ENCODE data around the gene CDC16. TPM values are rescaled to one million over a fixed set of nuclear protein-coding genes. Genes with fewer than 3 reads are reported as not detected.

CDC16 gene
- total and polyA plus RNA-seq, 2 of the 8 experiments (the other 6 are each of a cell fraction or from before 2014, with no cell fraction given) = 42.5 to 83.4 TPM

DNA sequence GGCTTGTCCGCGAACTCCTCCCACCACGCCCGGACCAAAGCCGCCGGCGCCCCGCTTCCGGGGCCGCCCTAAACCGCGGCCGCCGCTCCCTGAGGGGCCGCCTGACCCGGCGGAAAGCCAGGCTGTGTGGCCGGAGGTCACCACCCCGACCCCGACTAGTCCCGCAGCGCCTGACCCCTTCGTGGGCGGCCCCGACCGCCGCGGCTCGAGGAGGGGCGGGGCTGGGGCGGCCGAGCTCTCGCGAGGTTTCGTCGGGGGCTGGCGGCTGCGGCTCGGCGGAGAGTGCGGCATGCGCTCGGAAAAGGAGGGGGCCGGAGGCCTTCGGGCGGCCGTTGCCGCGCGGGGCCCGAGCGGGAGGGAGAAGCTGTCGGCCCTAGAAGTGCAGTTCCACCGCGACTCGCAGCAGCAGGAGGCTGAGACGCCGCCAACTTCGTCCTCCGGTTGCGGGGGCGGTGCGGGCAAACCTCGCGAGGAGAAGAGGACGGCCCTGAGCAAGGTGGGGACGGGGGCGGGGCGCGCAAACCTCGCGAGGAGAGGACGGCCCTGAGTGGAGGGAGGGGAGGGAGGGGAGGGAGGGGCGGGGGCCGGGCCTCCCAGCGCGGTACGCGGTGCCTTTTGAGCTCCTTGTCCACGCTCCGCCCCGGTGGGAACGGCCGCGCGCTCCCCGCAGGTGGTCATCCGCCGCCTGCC is 46.8 kb downstream of the CDC16 start, which contains the start of gene UPF3A (continued):
- TF ChIP-seq CTBP2 (IDR thresholded peaks at IDR 0.05; ENCODE audit: borderline replicate concordance, insufficient read depth, insufficient read length, low read length) = no peak
- TF ChIP-seq CEBPB (IDR thresholded peaks at IDR 0.05; ENCODE audit: low read depth, low read length) = no peak
- peak; percentile 56 for TF ChIP-seq KDM4A (IDR thresholded peaks at IDR 0.05; ENCODE audit: low read depth, low read length, severe bottlenecking)
- no peak for TF ChIP-seq CBX8 (IDR thresholded peaks at IDR 0.05; ENCODE audit: borderline replicate concordance, low read depth, low read length)
- TF ChIP-seq KDM1A (IDR thresholded peaks at IDR 0.05; ENCODE audit: borderline replicate concordance, low read length) = no peak
- TF ChIP-seq SP4 (IDR thresholded peaks at IDR 0.05; ENCODE audit: low read length) = no peak
- 0 out of 2 replicates have a peak, but pooled peaks have one; percentile 50 for TF ChIP-seq GTF2F1 (IDR thresholded peaks at IDR 0.05; ENCODE audit: borderline replicate concordance, low read depth, low read length)
- peak; percentile 86 to 94 for TF ChIP-seq POLR2A (IDR thresholded peaks at IDR 0.05; ENCODE audit: control extremely low read depth in 1 of 2, low read depth in 2 of 2, low read length in 2 of 2)
- peak; percentile 86 for TF ChIP-seq CHD2 (IDR thresholded peaks at IDR 0.05; ENCODE audit: low read length)
- TF ChIP-seq POLR2AphosphoS5 (IDR thresholded peaks at IDR 0.05; ENCODE audit: low read depth, low read length) = peak; percentile 87
- TF ChIP-seq RFX5 (IDR thresholded peaks at IDR 0.05; ENCODE audit: borderline replicate concordance, low read depth, low read length) = no peak
- TF ChIP-seq, protein P1, sequence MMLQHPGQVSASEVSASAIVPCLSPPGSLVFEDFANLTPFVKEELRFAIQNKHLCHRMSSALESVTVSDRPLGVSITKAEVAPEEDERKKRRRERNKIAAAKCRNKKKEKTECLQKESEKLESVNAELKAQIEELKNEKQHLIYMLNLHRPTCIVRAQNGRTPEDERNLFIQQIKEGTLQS (IDR thresholded peaks at IDR 0.05; ENCODE audit: insufficient read depth, low read depth, low read length) = no peak
- TF ChIP-seq TAF7 (optimal IDR thresholded peaks at IDR 0.05; ENCODE audit: borderline replicate concordance, low read depth, low read length) = peak; percentile 92
- TF ChIP-seq HDAC6 (IDR thresholded peaks at IDR 0.05; ENCODE audit: low read depth, low read length) = no peak
- no peak for TF ChIP-seq EZH2 (IDR thresholded peaks at IDR 0.05; ENCODE audit: low read depth, low read length, severe bottlenecking)
- TF ChIP-seq JUN (IDR thresholded peaks at IDR 0.05; ENCODE audit: low read depth, low read length) = no peak
- TF ChIP-seq CHD1 (IDR thresholded peaks at IDR 0.05; ENCODE audit: low read depth, low read length) = no peak
- no peak for TF ChIP-seq SUZ12 (IDR thresholded peaks at IDR 0.05; ENCODE audit: low read length)
- TF ChIP-seq TBP (IDR thresholded peaks at IDR 0.05; ENCODE audit: low read depth, low read length) = peak; percentile 80; the same call in 1 of the 2 replicates
- TF ChIP-seq ZNF274 (IDR thresholded peaks at IDR 0.05; ENCODE audit: borderline replicate concordance, extremely low read depth, low read length) = no peak
- TF ChIP-seq YY1 (IDR thresholded peaks at IDR 0.05; ENCODE audit: low read depth, low read length) = no peak
